Sigmoid colon (tissue), 7 donors: ENCODE measurements around the gene ACSM5. TPM values are rescaled to one million over a fixed set of nuclear protein-coding genes. Genes with fewer than 3 reads are reported as not detected.
A peak's percentile ranks its signal among the peaks of the same experiment; 100 is the strongest.
"Not testable (repeated sequence)": the region's sequence is repeated elsewhere in the genome, so short reads cannot be mapped to it uniquely, and the experiment has no call there.

ENCODE experiments used
- DNase-seq: peaks from one replicate; pipeline ENCODE4 v3.0.0-alpha.2; 2019
- H3K27ac ChIP-seq, 4 donors: fragments of 200-600 bp; sonication (generic); one replicate each; pipeline ENCODE4 v1.5.1; 2016 to 2019; ENCODE audit warnings: mild to moderate bottlenecking in 1 of 4
- H3K27me3 ChIP-seq, 3 donors: fragments of 200-600 bp; sonication (generic); one replicate each; pipeline ENCODE4 v1.5.1; 2019; ENCODE audit warnings: mild to moderate bottlenecking in 1 of 3
- H3K36me3 ChIP-seq, 4 donors: fragments of 200-600 bp; sonication (generic); one replicate each; pipeline ENCODE4 v1.5.1; 2016 to 2019
- H3K4me1 ChIP-seq, 4 donors: fragments of 200-600 bp; sonication (generic); one replicate each; pipeline ENCODE4 v1.5.1; 2017 to 2019
- H3K4me3 ChIP-seq, 4 donors: fragments of 200-600 bp; sonication (generic); one replicate each; pipeline ENCODE4 v1.5.1; 2017 to 2019; ENCODE audit warnings: mild to moderate bottlenecking in 2 of 4, moderate library complexity in 1 of 4
- H3K9me3 ChIP-seq, 4 donors: fragments of 200-600 bp in 3 of 4; sonication (generic) in 3 of 4; one replicate each; pipeline versions ENCODE4 v1.5.1 to v1.6.1; 2013 to 2019
- EP300 ChIP-seq, 4 donors: sonication (generic); formaldehyde crosslinking; IDR thresholded peaks; one replicate each; pipeline ENCODE4 v1.6.1; 2017; ENCODE audit warnings: antibody characterized with exemption in 4 of 4
- POLR2A ChIP-seq, 2 donors: fragments of 450-650 bp; IDR thresholded peaks; one replicate each; pipeline ENCODE4 v1.6.1; 2016; ENCODE audit warnings: antibody characterized with exemption in 2 of 2, mild to moderate bottlenecking in 2 of 2, moderate library complexity in 2 of 2
- POLR2AphosphoS5 ChIP-seq, 4 donors: sonication (generic); formaldehyde crosslinking; IDR thresholded peaks; one replicate each; pipeline ENCODE4 v1.6.1; 2017; ENCODE audit warnings: antibody characterized with exemption in 4 of 4
- WGBS, 2 donors: extraction: QIAGEN DNeasy Blood & Tissue Kit; methylation state at CpG; one replicate each; pipeline ENCODE4 v1.1.7; 2013; 5-methylcytosine and 5-hydroxymethylcytosine counted together
- intact Hi-C: fragments of 100-400 bp; cut with DNase I; formaldehyde crosslinking; loops from one replicate; pipeline ENCODE4 v1.15.1; 2023
- polyA plus RNA-seq, 3 donors: library from polyadenylated mRNA; stranded (reverse); fragments of 200-250 nt; gene quantifications; one replicate each; pipeline ENCODE4 v1.2.3, GENCODE V29; 2013
- total RNA-seq, 4 donors: library from RNA; depleted of rRNA; stranded (reverse); fragments of >200 nt; gene quantifications; one replicate each; pipeline ENCODE4 v1.1.0, GENCODE V29; 2016
- TF ChIP-seq, protein P1 (sequence below), 4 experiments: fragments of 450-650 bp in 3 of 4; fragments of 200-600 bp in 1 of 4; IDR thresholded peaks; one replicate each; pipeline ENCODE4 v1.5.1; 2016 to 2019; ENCODE audit warnings: antibody characterized with exemption in 4 of 4, mild to moderate bottlenecking in 3 of 4, moderate library complexity in 2 of 4
- donor health status: healthy with polysubstance abuse.
- donor health status: Bipolar disorder and iron deficiency.
- donor health status: healthy.

Gene ACSM5
- total and polyA plus RNA-seq, 7 donors: 0.69 to 11.4 (median 3.1) TPM

DNA sequence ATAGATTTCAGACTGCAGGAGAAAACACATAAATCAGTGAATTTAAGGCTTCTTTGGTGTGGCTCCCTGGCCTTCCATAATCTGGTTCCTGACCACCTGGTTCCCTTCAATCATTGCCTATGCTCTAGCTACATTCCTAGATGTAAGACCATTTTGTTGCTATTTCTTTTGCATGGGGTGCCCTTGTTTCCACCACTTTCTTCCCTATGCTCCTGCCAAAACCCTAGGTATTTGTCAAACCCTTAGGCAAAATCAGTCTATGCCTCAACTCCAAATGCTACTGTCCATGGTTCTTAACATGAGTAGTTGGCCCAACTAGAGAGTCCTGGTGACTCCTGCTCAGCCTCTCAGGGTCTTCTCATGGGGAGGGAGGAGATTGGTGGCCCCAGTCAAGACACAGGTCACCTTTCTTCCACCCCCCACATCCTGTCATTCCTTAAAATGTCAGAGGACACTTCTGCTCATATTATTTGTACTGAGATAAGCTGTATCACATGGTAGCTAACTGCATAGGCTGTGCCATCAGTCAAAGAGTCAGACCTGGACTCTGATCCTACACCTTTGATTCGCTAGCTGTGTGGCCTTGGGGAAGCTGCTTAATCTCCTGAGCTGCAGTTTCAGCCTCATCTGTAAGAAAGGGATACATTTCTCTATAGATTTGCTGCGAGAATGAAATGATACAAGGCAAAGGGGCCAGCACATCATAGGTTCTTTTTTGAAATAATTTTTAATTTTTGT lies 15.0 kb downstream of the ACSM5 start:
- WGBS, 2 donors: 62 to 78% methylated on average over 2 of the region's 2 CpGs
- no peak for DNase-seq
- H3K27me3 ChIP-seq: no peaks in the 10 kb centered on the region

DNA sequence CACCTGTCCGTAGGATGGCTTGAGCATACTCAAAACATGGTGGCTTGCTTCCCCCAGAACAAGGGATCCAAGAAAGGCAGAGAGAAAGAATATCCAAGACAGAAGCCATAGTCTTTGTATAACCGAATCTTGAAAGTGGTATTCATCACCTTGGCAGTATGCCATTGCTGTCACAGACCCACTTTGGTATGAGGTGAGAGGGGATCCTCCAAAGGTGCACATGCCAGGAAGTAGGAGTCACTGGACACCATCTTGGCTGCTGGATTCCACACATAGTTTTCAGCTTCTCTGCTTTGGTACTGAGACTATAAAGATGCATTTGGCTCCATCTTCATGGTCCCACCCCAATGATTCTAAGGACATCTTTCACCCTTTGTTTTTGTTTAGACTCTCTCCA lies 18.1 kb downstream of the ACSM5 start:
- intact Hi-C loops, H3K4me1 ChIP-seq, H3K27me3 ChIP-seq, H3K9me3 ChIP-seq, DNase-seq, H3K27ac ChIP-seq, H3K4me3 ChIP-seq, H3K36me3 ChIP-seq: not testable (repeated sequence)
- 65 to 68% methylated on average over 2 of the region's 2 CpGs for WGBS, 2 donors

More for the DNA sequence above, 15.0 kb downstream of the ACSM5 start:
- H3K4me1 ChIP-seq: no peaks in the 10 kb centered on the region
- intact Hi-C loops: no loop called here
- no peak overlapping the region for H3K4me3 ChIP-seq
- TF ChIP-seq, protein P1, sequence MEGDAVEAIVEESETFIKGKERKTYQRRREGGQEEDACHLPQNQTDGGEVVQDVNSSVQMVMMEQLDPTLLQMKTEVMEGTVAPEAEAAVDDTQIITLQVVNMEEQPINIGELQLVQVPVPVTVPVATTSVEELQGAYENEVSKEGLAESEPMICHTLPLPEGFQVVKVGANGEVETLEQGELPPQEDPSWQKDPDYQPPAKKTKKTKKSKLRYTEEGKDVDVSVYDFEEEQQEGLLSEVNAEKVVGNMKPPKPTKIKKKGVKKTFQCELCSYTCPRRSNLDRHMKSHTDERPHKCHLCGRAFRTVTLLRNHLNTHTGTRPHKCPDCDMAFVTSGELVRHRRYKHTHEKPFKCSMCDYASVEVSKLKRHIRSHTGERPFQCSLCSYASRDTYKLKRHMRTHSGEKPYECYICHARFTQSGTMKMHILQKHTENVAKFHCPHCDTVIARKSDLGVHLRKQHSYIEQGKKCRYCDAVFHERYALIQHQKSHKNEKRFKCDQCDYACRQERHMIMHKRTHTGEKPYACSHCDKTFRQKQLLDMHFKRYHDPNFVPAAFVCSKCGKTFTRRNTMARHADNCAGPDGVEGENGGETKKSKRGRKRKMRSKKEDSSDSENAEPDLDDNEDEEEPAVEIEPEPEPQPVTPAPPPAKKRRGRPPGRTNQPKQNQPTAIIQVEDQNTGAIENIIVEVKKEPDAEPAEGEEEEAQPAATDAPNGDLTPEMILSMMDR (IDR thresholded peaks at IDR 0.05): no peak
- no peak for TF ChIP-seq POLR2AphosphoS5 (IDR thresholded peaks at IDR 0.05)
- no peak for TF ChIP-seq POLR2A (IDR thresholded peaks at IDR 0.05)
- no peak for TF ChIP-seq EP300 (IDR thresholded peaks at IDR 0.05)
- H3K36me3 ChIP-seq: no peaks in the 10 kb centered on the region
- H3K27ac ChIP-seq: no peak overlapping the region
- no peaks in the 10 kb centered on the region for H3K9me3 ChIP-seq

DNA sequence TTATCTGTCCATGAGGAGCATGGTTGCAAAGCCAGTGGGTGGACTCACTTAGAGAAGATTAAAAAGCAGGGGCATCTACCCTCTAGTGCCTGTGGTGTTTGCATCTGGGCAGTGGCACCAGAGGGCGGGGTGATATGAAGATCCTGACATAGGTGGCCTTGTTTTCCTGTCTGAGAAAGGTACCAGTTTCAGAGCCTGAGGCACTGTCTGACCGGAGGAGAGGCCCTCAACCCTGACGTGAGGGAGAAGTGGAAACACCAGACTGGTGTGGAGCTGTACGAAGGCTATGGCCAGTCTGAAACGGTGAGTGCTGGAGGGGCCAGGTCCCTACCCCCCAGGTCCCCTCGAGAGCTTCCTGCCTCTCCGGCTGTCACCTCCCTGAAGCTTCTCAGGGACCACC lies 20.2 kb downstream of the ACSM5 start:
- H3K27me3 ChIP-seq, intact Hi-C loops, H3K4me3 ChIP-seq, H3K27ac ChIP-seq, DNase-seq, H3K4me1 ChIP-seq, H3K36me3 ChIP-seq, H3K9me3 ChIP-seq: not testable (repeated sequence)
- WGBS, 2 donors: 85 to 86% methylated on average over 7 of the region's 7 CpGs

GRCh38 chr16:20430480-20430879 lies 21.1 kb downstream of the ACSM5 start:
- not testable (repeated sequence) for H3K9me3 ChIP-seq, H3K27me3 ChIP-seq, H3K4me3 ChIP-seq, H3K36me3 ChIP-seq, H3K27ac ChIP-seq, H3K4me1 ChIP-seq, DNase-seq
- intact Hi-C loops: loop anchor here (10.0 kb wide), 1 partner anchor 274 kb away; no protein-coding TSS in a partner anchor
- 90 to 94% methylated on average over 1 of the region's 1 CpG for WGBS, 2 donors

GRCh38 chr16:20430948-20431347 lies 21.6 kb downstream of the ACSM5 start:
- 70 to 83% methylated on average over 11 of the region's 11 CpGs for WGBS, 2 donors
- TF ChIP-seq POLR2AphosphoS5 (IDR thresholded peaks at IDR 0.05): no peak
- no peak for TF ChIP-seq POLR2A (IDR thresholded peaks at IDR 0.05)
- TF ChIP-seq EP300 (IDR thresholded peaks at IDR 0.05): no peak
- TF ChIP-seq, protein P1 (IDR thresholded peaks at IDR 0.05): no peak
- H3K27me3 ChIP-seq: no peaks in the 10 kb centered on the region
- H3K27ac ChIP-seq: no peak overlapping the region
- H3K4me1 ChIP-seq: no peaks in the 10 kb centered on the region
- no peak overlapping the region for H3K4me3 ChIP-seq
- DNase-seq: no peak
- no peaks in the 10 kb centered on the region for H3K36me3 ChIP-seq
- intact Hi-C loops: loop anchor here (10.0 kb wide), 1 partner anchor 274 kb away; no protein-coding TSS in a partner anchor
- no peaks in the 10 kb centered on the region for H3K9me3 ChIP-seq

DNA sequence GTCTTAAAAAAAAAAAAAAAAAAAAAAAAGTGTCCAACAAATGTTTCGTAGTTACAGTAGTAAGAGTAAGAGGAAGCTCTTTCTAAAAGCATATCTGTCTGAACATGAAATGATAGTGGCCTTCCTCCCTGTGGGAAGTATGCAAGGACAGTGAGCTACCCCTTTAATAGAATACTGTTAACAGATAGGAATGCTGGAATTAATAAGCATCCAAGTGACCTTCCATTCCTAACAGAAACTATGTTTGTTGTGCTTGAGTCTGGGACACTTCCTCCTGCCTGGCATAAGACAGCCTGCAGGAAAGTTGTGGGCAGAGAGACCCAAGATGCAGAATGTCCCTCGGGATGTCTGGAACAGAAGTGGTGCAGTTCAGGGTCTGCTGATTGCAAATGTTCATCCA lies 29.6 kb downstream of the ACSM5 start:
- 60 to 67% methylated on average over 1 of the region's 2 CpGs for WGBS, 2 donors
- H3K4me3 ChIP-seq, H3K9me3 ChIP-seq, H3K36me3 ChIP-seq, H3K27me3 ChIP-seq, DNase-seq: not testable (repeated sequence)
- peaks cover 0 to 20% (median 11%) of the 10 kb centered on the region in 4 donors for H3K4me1 ChIP-seq
- intact Hi-C loops: loop anchor here (10.0 kb wide), 1 partner anchor 266 kb away; no protein-coding TSS in a partner anchor
- H3K27ac ChIP-seq: peak overlapping the region in 3 of 4 donors; percentile 67 to 80 (median 71)

GRCh38 chr16:20439820-20440231 lies 30.5 kb downstream of the ACSM5 start:
- 60 to 65% methylated on average over 3 of the region's 3 CpGs for WGBS, 2 donors
- peak; percentile 73 for DNase-seq
- Histone ChIP-seq H3K4me1 (peaks cover 0 to 20% (median 11%) of the 10 kb centered on the region in 4 donors), H3K27ac (peak overlapping the region; percentile 67 to 80 (median 70))
- H3K27me3 ChIP-seq, H3K36me3 ChIP-seq, H3K4me3 ChIP-seq, H3K9me3 ChIP-seq: not testable (repeated sequence)
- intact Hi-C loops: loop anchor here (10.0 kb wide), 1 partner anchor 265 kb away; no protein-coding TSS in a partner anchor
- TF ChIP-seq POLR2AphosphoS5 (IDR thresholded peaks at IDR 0.05): peak in 2 of 4 donors; percentile 88 to 95
- TF ChIP-seq EP300 (IDR thresholded peaks at IDR 0.05): peak in 2 of 4 donors; percentile 97 to 99

DNA sequence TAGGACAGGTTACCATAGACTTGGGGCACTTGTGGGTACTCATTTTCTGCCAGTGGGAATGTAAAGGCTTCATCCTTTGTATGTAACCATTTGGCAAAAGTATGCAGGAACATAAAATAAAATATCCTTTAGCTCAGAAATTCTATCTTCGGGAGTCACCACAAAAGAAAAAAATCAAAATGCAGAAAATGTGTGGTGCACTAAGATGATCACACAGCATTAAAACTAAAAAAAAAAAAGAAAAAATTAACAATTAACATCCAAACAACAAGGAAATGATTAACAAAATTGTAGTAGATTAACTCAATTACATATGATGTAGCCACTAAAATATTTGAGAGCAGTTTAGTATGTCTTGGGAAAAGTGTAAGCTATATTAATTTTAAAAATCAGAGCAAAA lies 31.4 kb downstream of the ACSM5 start:
- H3K27ac ChIP-seq: peak overlapping the region; percentile 67 to 78 (median 72)
- H3K4me1 ChIP-seq: peaks cover 0 to 20% (median 11%) of the 10 kb centered on the region in 4 donors
- H3K36me3 ChIP-seq, DNase-seq, H3K4me3 ChIP-seq, H3K9me3 ChIP-seq, intact Hi-C loops, H3K27me3 ChIP-seq: not testable (repeated sequence)
- 71 to 72% methylated on average over 1 of the region's 1 CpG for WGBS, 2 donors
